OCI-LY7 (cell line): ENCODE results near the gene EVX1. TPM values are rescaled to one million over a fixed set of nuclear protein-coding genes. Genes with fewer than 3 reads are reported as not detected.

Experiments
- BruUV-seq: library from RNA; stranded (reverse); fragments of 400-500 nt; replicated peaks from 2 replicates; lab custom pipeline; 2021; lab: Mats Ljungman, UMichigan
- CTCF ChIA-PET: fragments of 300-600 bp; sonication (Branson Sonifier 250); formaldehyde crosslinking; loops from one replicate; lab custom pipeline; 2022; ENCODE audit warnings: antibody characterized with exemption; ENCODE audit not compliant: unreplicated experiment; lab: Charles Lee
- POLR2A ChIA-PET: fragments of 300-600 bp; sonication (Branson Sonifier 250); formaldehyde crosslinking; loops from one replicate; lab custom pipeline; 2022; ENCODE audit warnings: antibody characterized with exemption; lab: Charles Lee
- DNase-seq: peaks from one replicate; pipeline ENCODE4 v3.0.0-alpha.2; 2015; ENCODE audit warnings: low spot score
- H2AFZ ChIP-seq: fragments of 200-600 bp; sonication (generic), shearing (Covaris generic); 2 replicates; pipeline ENCODE4 v1.6.1; 2014; ENCODE audit warnings: mild to moderate bottlenecking, antibody characterized with exemption, low read length, moderate library complexity
- H3K27ac ChIP-seq: fragments of 200-600 bp; sonication (generic); 2 replicates; pipeline ENCODE4 v1.5.1; 2014; ENCODE audit warnings: mixed run types, low read depth, mild to moderate bottlenecking, moderate library complexity, low read length, inconsistent platforms; ENCODE audit not compliant: poor library complexity, severe bottlenecking
- H3K36me3 ChIP-seq: fragments of 200-600 bp; sonication (generic); 2 replicates; pipeline ENCODE4 v1.6.1; 2014; ENCODE audit warnings: mild to moderate bottlenecking, antibody characterized with exemption, low read length, moderate library complexity, mixed read lengths; ENCODE audit not compliant: insufficient read depth
- H3K4me1 ChIP-seq: fragments of 200-600 bp; sonication (generic); 2 replicates; pipeline ENCODE4 v1.5.1; 2014; ENCODE audit warnings: mild to moderate bottlenecking, low read length; ENCODE audit not compliant: insufficient read depth, poor library complexity, severe bottlenecking
- H3K4me2 ChIP-seq: fragments of 200-600 bp; sonication (generic); 2 replicates; pipeline ENCODE4 v1.6.1; 2014; ENCODE audit warnings: mild to moderate bottlenecking, low read length
- H3K4me3 ChIP-seq: fragments of 200-600 bp; sonication (generic); 2 replicates; pipeline ENCODE4 v1.5.1; 2014; ENCODE audit warnings: mild to moderate bottlenecking, low read depth, low read length; ENCODE audit not compliant: poor library complexity, severe bottlenecking
- H3K79me2 ChIP-seq: fragments of 200-600 bp; sonication (generic); 2 replicates; pipeline ENCODE4 v1.6.1; 2016; ENCODE audit warnings: low read depth, mild to moderate bottlenecking, low read length, moderate library complexity, mixed read lengths; ENCODE audit not compliant: insufficient read depth
- H3K9me2 ChIP-seq: fragments of 200-600 bp; sonication (generic); 2 replicates; pipeline ENCODE4 v1.6.1; 2016; ENCODE audit warnings: mild to moderate bottlenecking, low read length, mixed read lengths; ENCODE audit not compliant: insufficient read depth
- H3K9me3 ChIP-seq: fragments of 200-600 bp; sonication (generic); 2 replicates; pipeline ENCODE4 v1.6.1; 2014; ENCODE audit warnings: mild to moderate bottlenecking, mixed run types, low read length, mixed read lengths
- H4K20me1 ChIP-seq: fragments of 200-600 bp; sonication (generic); 2 replicates; pipeline ENCODE4 v1.6.1; 2014; ENCODE audit warnings: mild to moderate bottlenecking, antibody characterized with exemption, low read length, moderate library complexity, mixed read lengths; ENCODE audit not compliant: insufficient read depth
- EZH2phosphoT487 ChIP-seq: fragments of 200-600 bp; sonication (generic); IDR thresholded peaks from 2 replicates; pipeline ENCODE4 v1.6.1; 2018; ENCODE audit warnings: low read depth, borderline replicate concordance, mild to moderate bottlenecking, mixed run types, antibody characterized with exemption, low read length, moderate library complexity, mixed read lengths
- intact Hi-C: fragments of 100-400 bp; cut with micrococcal nuclease; formaldehyde crosslinking; loops from one replicate; pipeline ENCODE4 v1.10.0; 2022; ENCODE audit not compliant: unreplicated experiment
- total RNA-seq, 2 experiments: library from RNA; depleted of rRNA in 1 of 2; stranded (reverse); fragments of >200 nt in 1 of 2; shearing (Covaris generic) in 1 of 2; gene quantifications; 2 replicates each; pipeline ENCODE4 v1.2.3, GENCODE V29; 2014 to 2022
- TF ChIP-seq, protein P1 (sequence below): fragments of 200-600 bp; sonication (generic); conservative IDR thresholded peaks from 2 replicates; pipeline ENCODE4 v1.5.1; 2014; ENCODE audit warnings: mild to moderate bottlenecking, antibody characterized with exemption, low read length, moderate library complexity, mixed read lengths

The EVX1 gene
- total RNA-seq, 2 experiments from 2014 or later, result not detected

DNA sequence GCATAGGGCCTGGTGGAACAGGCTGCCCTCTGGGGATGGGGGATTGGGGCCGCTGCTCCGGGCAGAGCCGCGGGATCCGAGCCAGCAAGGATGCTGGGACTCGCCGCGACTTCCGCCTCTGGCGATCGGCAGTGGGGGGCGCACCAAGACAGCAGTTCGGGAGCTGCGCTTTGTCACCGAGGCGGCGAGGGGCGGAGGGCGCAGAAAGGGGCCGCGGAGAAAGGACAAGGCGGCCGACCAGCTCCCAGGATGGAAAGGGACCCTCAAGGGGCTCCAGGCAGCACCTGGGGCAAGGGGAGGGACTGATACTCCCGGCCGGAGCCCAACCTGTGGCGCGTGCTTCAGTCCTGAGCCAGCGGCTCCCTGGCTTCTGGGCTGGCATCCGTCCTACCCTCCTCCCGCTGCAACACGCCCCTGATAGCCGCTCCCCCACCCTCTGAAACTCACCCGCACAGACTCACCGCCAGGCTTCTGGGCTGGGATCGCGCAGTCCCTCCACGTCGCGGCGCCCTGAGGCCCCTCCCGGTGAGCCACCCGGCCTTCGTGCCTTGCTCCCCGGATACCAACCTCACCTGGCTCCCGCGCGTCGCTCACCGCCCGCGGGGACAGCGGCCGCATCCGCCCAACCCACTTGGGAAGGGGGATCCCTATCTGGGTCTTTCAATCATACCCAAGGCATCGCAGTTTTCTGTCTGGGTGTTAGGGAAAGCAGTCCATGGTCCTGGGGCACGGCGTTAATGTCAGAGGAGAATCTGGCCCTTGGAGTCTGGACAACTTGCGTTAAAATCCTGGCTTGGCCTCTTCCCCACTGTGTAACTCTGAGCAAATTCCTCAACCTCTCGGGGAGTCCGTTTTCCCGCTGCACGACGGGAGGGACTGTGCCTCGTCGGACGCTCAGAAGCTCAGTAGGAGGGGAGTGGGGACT lies 7.0 kb upstream of the EVX1 start:
- H4K20me1 ChIP-seq, result no peaks in the 10 kb centered on the region
- no peak overlapping the region for H3K27ac ChIP-seq
- no TSS peak for BruUV-seq
- ChIA-PET CTCF (no interaction called here), POLR2A (no interaction called here)
- H3K4me1 ChIP-seq, result no peaks in the 10 kb centered on the region
- no peak for DNase-seq
- no peaks in the 10 kb centered on the region for H3K36me3 ChIP-seq
- H3K4me2 ChIP-seq, result peak overlapping the region; percentile 34; the same call in 1 of the 2 replicates
- no peaks in the 10 kb centered on the region for H3K79me2 ChIP-seq
- intact Hi-C loops, result no loop called here
- no peaks in the 10 kb centered on the region for H3K9me2 ChIP-seq
- TF ChIP-seq, protein P1, sequence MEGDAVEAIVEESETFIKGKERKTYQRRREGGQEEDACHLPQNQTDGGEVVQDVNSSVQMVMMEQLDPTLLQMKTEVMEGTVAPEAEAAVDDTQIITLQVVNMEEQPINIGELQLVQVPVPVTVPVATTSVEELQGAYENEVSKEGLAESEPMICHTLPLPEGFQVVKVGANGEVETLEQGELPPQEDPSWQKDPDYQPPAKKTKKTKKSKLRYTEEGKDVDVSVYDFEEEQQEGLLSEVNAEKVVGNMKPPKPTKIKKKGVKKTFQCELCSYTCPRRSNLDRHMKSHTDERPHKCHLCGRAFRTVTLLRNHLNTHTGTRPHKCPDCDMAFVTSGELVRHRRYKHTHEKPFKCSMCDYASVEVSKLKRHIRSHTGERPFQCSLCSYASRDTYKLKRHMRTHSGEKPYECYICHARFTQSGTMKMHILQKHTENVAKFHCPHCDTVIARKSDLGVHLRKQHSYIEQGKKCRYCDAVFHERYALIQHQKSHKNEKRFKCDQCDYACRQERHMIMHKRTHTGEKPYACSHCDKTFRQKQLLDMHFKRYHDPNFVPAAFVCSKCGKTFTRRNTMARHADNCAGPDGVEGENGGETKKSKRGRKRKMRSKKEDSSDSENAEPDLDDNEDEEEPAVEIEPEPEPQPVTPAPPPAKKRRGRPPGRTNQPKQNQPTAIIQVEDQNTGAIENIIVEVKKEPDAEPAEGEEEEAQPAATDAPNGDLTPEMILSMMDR, result 0 out of 2 replicates have a peak, but pooled peaks have one; percentile 11
- TF ChIP-seq EZH2phosphoT487, result no peak
- no peaks in the 10 kb centered on the region for H3K9me3 ChIP-seq
- H2AFZ ChIP-seq, result no peak overlapping the region
- H3K4me3 ChIP-seq, result no peak overlapping the region

DNA sequence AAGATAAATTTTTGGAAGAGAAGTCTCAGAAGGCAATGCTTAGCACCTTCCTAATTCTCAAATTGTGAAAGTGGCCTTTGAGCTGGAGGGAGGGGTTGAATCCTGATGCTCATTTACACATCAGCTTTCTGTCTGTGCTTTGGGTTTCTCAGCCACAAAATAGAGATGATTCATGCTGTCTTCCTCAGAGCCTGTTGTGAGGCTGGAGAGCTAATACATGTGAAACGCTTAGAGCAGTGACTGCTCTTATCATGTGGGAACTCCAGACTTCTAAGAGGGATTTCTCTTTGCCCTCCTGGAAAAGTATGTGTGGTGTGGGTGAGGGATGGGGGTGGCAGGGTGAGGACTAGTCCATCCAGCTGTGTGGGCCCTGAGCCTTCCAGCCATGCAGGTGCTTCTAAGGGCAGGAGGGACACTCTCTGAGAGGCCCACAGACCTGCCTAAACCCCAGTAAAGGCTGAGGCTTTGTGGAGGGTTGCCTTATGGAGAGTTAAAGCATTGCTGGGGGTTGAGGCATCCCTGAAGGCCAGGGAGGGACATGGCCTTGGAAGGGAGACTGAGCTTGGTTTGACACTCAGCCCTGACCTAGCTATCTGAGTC lies 4.8 kb upstream of the EVX1 start:
- Histone ChIP-seq H3K9me3 (no peaks in the 10 kb centered on the region), H4K20me1 (no peaks in the 10 kb centered on the region), H3K9me2 (no peaks in the 10 kb centered on the region), H2AFZ (no peak overlapping the region), H3K4me3 (no peak overlapping the region), H3K79me2 (no peaks in the 10 kb centered on the region), H3K36me3 (no peaks in the 10 kb centered on the region), H3K27ac (no peak overlapping the region), H3K4me2 (no peak overlapping the region), H3K4me1 (no peaks in the 10 kb centered on the region)
- intact Hi-C loops, result no loop called here
- no TSS peak for BruUV-seq
- POLR2A ChIA-PET, result no interaction called here
- CTCF ChIA-PET, result no interaction called here
- no peak for DNase-seq
- TF ChIP-seq EZH2phosphoT487, result no peak
- TF ChIP-seq, protein P1, result no peak

DNA sequence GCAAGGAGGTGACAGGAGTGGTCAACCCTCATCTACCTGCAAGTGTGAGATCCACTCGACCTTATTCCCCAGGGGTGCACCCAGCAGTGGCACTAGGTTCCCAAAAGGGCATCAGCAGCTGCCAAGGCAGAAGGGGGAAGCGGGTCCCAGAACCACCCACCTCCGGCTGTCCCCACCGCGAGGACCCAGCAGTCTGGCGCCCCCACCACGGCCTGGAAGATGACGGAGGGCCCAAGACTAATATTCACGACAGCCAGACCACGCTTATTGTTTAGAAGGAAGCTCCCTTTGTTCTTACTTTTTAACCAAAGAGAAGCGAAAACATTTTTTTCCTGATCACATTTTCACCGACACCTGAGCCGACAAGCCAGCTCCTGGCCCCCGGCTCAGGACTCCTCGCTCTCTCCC lies 3.6 kb upstream of the EVX1 start:
- TF ChIP-seq, protein P1, result no peak
- no peak for TF ChIP-seq EZH2phosphoT487
- Histone ChIP-seq H3K79me2 (no peaks in the 10 kb centered on the region), H3K27ac (no peak overlapping the region), H3K36me3 (no peaks in the 10 kb centered on the region), H3K4me1 (no peaks in the 10 kb centered on the region), H2AFZ (no peak overlapping the region), H3K9me2 (no peaks in the 10 kb centered on the region), H4K20me1 (no peaks in the 10 kb centered on the region), H3K4me3 (no peak overlapping the region), H3K9me3 (no peaks in the 10 kb centered on the region), H3K4me2 (no peak overlapping the region)
- CTCF ChIA-PET, result no interaction called here
- POLR2A ChIA-PET, result no interaction called here
- no TSS peak for BruUV-seq
- DNase-seq, result no peak
- intact Hi-C loops, result no loop called here
